ENCODE results near the gene NOTUM. TPM values are rescaled to one million over a fixed set of nuclear protein-coding genes. Genes with fewer than 3 reads are reported as not detected.

The NOTUM gene
- total RNA-seq, 2 experiments from 2014 or later, result 0.88 to 4.4 TPM

- Histone ChIP-seq H3K9me2 (ENCODE audit: insufficient read depth, low read length) (no peaks in the 10 kb centered on the region), H3K9me3 (ENCODE audit: low read length) (no peaks in the 10 kb centered on the region), H3K79me2 (ENCODE audit: insufficient read depth, low read depth, low read length) (peaks cover 13% of the 10 kb centered on the region), H3K27ac (ENCODE audit: low read depth, low read length, poor library complexity, severe bottlenecking) (no peak overlapping the region), H3K4me2 (ENCODE audit: low read length) (peak overlapping the region; percentile 93), H2AFZ (ENCODE audit: low read length) (no peak overlapping the region), H4K20me1 (ENCODE audit: insufficient read depth, low read length) (peaks cover 8% of the 10 kb centered on the region), H3K4me3 (ENCODE audit: low read depth, low read length, poor library complexity, severe bottlenecking) (peak overlapping the region; percentile 92), H3K36me3 (ENCODE audit: insufficient read depth, low read length) (peaks cover 64% of the 10 kb centered on the region), H3K4me1 (ENCODE audit: insufficient read depth, low read length, poor library complexity, severe bottlenecking) (peaks cover 29% of the 10 kb centered on the region)
- TF ChIP-seq CTCF (conservative IDR thresholded peaks at IDR 0.05; ENCODE audit: low read length) (no peak), EZH2phosphoT487 (IDR thresholded peaks at IDR 0.05; ENCODE audit: borderline replicate concordance, low read depth, low read length) (no peak)
- intact Hi-C loops (cut with micrococcal nuclease; ENCODE audit: unreplicated experiment), result no loop called here
- CTCF ChIA-PET (ENCODE audit: unreplicated experiment), result no interaction called here
- POLR2A ChIA-PET, result interaction anchor here (1.0 to 1.6 kb wide), 4 partner anchors 9 to 47 kb away, joined by 4 to 8 read pairs (median 5); partner anchors contain the start of gene MAFG
- DNase-seq (ENCODE audit: low spot score), result no peak
- BruUV-seq (replicated peaks), result no TSS peak
Observed at GRCh38 chr17:81916234-81917001, 44.6 kb downstream of the NOTUM start.

GRCh38 chr17:81915331-81915730 lies 45.7 kb downstream of the NOTUM start:
- Histone ChIP-seq H3K9me2 (ENCODE audit: insufficient read depth, low read length) (no peaks in the 10 kb centered on the region), H3K79me2 (ENCODE audit: insufficient read depth, low read depth, low read length) (peaks cover 16% of the 10 kb centered on the region), H2AFZ (ENCODE audit: low read length) (no peak overlapping the region), H3K4me3 (ENCODE audit: low read depth, low read length, poor library complexity, severe bottlenecking) (no peak overlapping the region), H3K4me2 (ENCODE audit: low read length) (no peak overlapping the region), H3K27ac (ENCODE audit: low read depth, low read length, poor library complexity, severe bottlenecking) (no peak overlapping the region), H3K4me1 (ENCODE audit: insufficient read depth, low read length, poor library complexity, severe bottlenecking) (peaks cover 32% of the 10 kb centered on the region), H4K20me1 (ENCODE audit: insufficient read depth, low read length) (peaks cover 8% of the 10 kb centered on the region), H3K36me3 (ENCODE audit: insufficient read depth, low read length) (peaks cover 60% of the 10 kb centered on the region), H3K9me3 (ENCODE audit: low read length) (no peaks in the 10 kb centered on the region)
- TF ChIP-seq CTCF (conservative IDR thresholded peaks at IDR 0.05; ENCODE audit: low read length) (no peak), EZH2phosphoT487 (IDR thresholded peaks at IDR 0.05; ENCODE audit: borderline replicate concordance, low read depth, low read length) (no peak)
- ChIA-PET POLR2A (interaction anchor here (0.6 kb wide), 1 partner anchor 408 kb away, joined by 4 read pairs; no protein-coding TSS in a partner anchor), CTCF (ENCODE audit: unreplicated experiment) (no interaction called here)
- no peak for DNase-seq (ENCODE audit: low spot score)
- BruUV-seq (replicated peaks), result no TSS peak
- intact Hi-C loops (cut with micrococcal nuclease; ENCODE audit: unreplicated experiment), result no loop called here
